H1 (cell line): ENCODE results near the gene DRC3.

Source experiments
- CREB1 ChIP-seq: IDR thresholded peaks from 2 replicates; pipeline ENCODE4 v1.6.1; 2012; ENCODE audit warnings: inconsistent platforms
- EZH2 ChIP-seq: fragments of 200-600 bp; sonication (generic); IDR thresholded peaks from 2 replicates; pipeline ENCODE4 v1.7.1; 2012; ENCODE audit warnings: low read depth, mild to moderate bottlenecking, moderate library complexity, low read length, inconsistent platforms; ENCODE audit not compliant: severe bottlenecking
- JUND ChIP-seq: IDR thresholded peaks from 2 replicates; pipeline ENCODE4 v1.6.1; 2011; ENCODE audit warnings: mild to moderate bottlenecking, improper control_type of control experiment, low read length
- POLR2A ChIP-seq, 2 experiments: IDR thresholded peaks; 1 replicate in 1 of 2; 2 replicates in 1 of 2; pipeline ENCODE4 v1.6.1; 2011; ENCODE audit warnings: low read depth in 2 of 2, low read length in 2 of 2, mild to moderate bottlenecking in 2 of 2; ENCODE audit errors: control extremely low read depth in 1 of 2
- ZNF274 ChIP-seq: IDR thresholded peaks from 2 replicates; pipeline ENCODE4 v1.7.0; 2012; ENCODE audit warnings: low read length, borderline replicate concordance; ENCODE audit errors: extremely low read depth
- TF ChIP-seq, protein P1 (sequence below): IDR thresholded peaks from 2 replicates; pipeline ENCODE4 v1.6.1; 2011; ENCODE audit warnings: low read length, improper control_type of control experiment
- TF ChIP-seq, protein P2 (sequence below), 3 experiments: IDR thresholded peaks; 1 replicate in 2 of 3; 2 replicates in 1 of 3; pipeline versions ENCODE4 v1.5.1 to v1.6.1; 2011; ENCODE audit warnings: low read length in 3 of 3, mild to moderate bottlenecking in 3 of 3, inconsistent platforms in 2 of 3, low read depth in 1 of 3, moderate library complexity in 1 of 3; ENCODE audit not compliant: insufficient read depth in 1 of 3; ENCODE audit errors: control extremely low read depth in 1 of 3
- TF ChIP-seq, protein P3 (sequence below): IDR thresholded peaks from 2 replicates; pipeline ENCODE4 v1.6.1; 2012; ENCODE audit warnings: inconsistent platforms

DNA sequence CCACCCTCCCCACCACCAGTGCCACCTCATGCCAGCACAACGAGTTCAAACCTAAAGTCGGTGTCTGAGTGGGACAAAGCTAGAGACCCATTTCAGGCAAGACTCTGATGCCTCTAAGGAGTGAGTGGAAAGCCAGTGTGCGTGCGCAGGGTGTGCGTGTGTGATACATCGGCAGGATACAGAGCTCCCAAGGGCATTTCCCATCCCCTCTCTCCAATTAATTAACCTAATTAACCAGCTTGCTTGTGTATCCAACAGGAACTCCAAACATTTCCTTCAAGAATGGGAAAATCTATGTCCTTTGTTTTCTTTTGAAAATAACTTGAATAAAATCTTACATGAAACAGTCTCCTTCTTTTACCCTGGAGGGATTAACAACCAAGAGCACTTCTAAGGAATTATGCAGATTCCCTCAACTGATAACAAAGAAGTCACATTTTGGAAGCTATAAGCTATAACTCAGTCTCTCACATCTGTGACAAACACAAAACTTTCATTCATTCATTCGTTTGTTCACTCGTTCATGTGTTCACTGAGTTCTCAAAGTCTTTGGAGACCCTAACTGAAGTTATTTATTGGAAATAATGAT lies 56.4 kb downstream of the DRC3 start:
- TF ChIP-seq, protein P1, sequence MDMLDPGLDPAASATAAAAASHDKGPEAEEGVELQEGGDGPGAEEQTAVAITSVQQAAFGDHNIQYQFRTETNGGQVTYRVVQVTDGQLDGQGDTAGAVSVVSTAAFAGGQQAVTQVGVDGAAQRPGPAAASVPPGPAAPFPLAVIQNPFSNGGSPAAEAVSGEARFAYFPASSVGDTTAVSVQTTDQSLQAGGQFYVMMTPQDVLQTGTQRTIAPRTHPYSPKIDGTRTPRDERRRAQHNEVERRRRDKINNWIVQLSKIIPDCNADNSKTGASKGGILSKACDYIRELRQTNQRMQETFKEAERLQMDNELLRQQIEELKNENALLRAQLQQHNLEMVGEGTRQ, result no peak
- TF ChIP-seq ZNF274 (no peak), POLR2A (IDR thresholded peaks at IDR 0.05; ENCODE audit: control extremely low read depth in 1 of 2, low read depth in 2 of 2, low read length in 2 of 2) (no peak), EZH2 (no peak), JUND (no peak), CREB1 (no peak)
- TF ChIP-seq, protein P2, sequence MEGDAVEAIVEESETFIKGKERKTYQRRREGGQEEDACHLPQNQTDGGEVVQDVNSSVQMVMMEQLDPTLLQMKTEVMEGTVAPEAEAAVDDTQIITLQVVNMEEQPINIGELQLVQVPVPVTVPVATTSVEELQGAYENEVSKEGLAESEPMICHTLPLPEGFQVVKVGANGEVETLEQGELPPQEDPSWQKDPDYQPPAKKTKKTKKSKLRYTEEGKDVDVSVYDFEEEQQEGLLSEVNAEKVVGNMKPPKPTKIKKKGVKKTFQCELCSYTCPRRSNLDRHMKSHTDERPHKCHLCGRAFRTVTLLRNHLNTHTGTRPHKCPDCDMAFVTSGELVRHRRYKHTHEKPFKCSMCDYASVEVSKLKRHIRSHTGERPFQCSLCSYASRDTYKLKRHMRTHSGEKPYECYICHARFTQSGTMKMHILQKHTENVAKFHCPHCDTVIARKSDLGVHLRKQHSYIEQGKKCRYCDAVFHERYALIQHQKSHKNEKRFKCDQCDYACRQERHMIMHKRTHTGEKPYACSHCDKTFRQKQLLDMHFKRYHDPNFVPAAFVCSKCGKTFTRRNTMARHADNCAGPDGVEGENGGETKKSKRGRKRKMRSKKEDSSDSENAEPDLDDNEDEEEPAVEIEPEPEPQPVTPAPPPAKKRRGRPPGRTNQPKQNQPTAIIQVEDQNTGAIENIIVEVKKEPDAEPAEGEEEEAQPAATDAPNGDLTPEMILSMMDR (IDR thresholded peaks at IDR 0.05; ENCODE audit: control extremely low read depth in 1 of 3, insufficient read depth in 1 of 3, low read depth in 1 of 3, low read length in 3 of 3), result no peak
- TF ChIP-seq, protein P3, sequence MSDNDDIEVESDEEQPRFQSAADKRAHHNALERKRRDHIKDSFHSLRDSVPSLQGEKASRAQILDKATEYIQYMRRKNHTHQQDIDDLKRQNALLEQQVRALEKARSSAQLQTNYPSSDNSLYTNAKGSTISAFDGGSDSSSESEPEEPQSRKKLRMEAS, result no peak
